ENCODE data around the gene IL11. TPM values are rescaled to one million over a fixed set of nuclear protein-coding genes. Genes with fewer than 3 reads are reported as not detected.

IL11 gene
- total and polyA plus RNA-seq, 2 donors (not counting 3 experiments of a cell fraction or from before 2014, with no cell fraction given), result not detected

- Histone ChIP-seq H3K4me3 (replicated peaks in 1 of 3; ENCODE audit: insufficient read depth in 1 of 3, low read depth in 1 of 3, low read length in 3 of 3) (no peak overlapping the region), H3K4me1 (ENCODE audit: control insufficient read depth, extremely low read depth, insufficient read depth, low read length) (peaks cover 17% of the 10 kb centered on the region), H3K36me3 (ENCODE audit: control insufficient read depth in 2 of 2, extremely low read depth in 1 of 2, insufficient read depth in 2 of 2, low read length in 2 of 2) (peaks cover 12 to 30% of the 10 kb centered on the region in 2 experiments), H3K9ac (replicated peaks; ENCODE audit: extremely low read depth, insufficient read depth, low read length) (no peak overlapping the region), H3K27me3 (ENCODE audit: control insufficient read depth in 2 of 2, insufficient read depth in 2 of 2, low read length in 2 of 2) (no peaks in the 10 kb centered on the region), H3K9me3 (replicated peaks; ENCODE audit: control insufficient read depth, insufficient read depth, low read length) (no peaks in the 10 kb centered on the region), H3K79me2 (ENCODE audit: control insufficient read depth, insufficient read depth, low read length) (peaks cover 29% of the 10 kb centered on the region), H3K4me2 (ENCODE audit: insufficient read depth, low read length) (no peak overlapping the region), H4K20me1 (replicated peaks; ENCODE audit: control insufficient read depth, extremely low read depth, insufficient read depth, low read length) (peaks cover 1% of the 10 kb centered on the region), H3K9me1 (replicated peaks; ENCODE audit: control insufficient read depth, extremely low read depth, insufficient read depth, low read length) (no peaks in the 10 kb centered on the region), H3K27ac (ENCODE audit: insufficient read depth, low read depth, low read length) (no peak overlapping the region), H2AFZ (ENCODE audit: low read depth, low read length) (no peak overlapping the region)
- DNase-seq (ENCODE audit: low read depth, low spot score), result no peak
- CTCF ChIA-PET, result interaction anchor here (0.5 kb wide), 1 partner anchor 54 kb away, joined by 3 read pairs; no protein-coding TSS in a partner anchor
- FAIRE-seq, result no peak
- TF ChIP-seq MYC (IDR thresholded peaks at IDR 0.05; ENCODE audit: low read depth, low read length) (no peak), EZH2 (IDR thresholded peaks at IDR 0.05; ENCODE audit: borderline replicate concordance, low read depth, low read length, severe bottlenecking) (no peak), POLR2A (IDR thresholded peaks at IDR 0.05; ENCODE audit: low read depth, low read length) (no peak), FOS (IDR thresholded peaks at IDR 0.05; ENCODE audit: borderline replicate concordance, insufficient read depth, low read length) (no peak), JUN (IDR thresholded peaks at IDR 0.05; ENCODE audit: borderline replicate concordance, insufficient read depth, insufficient read length, low read depth) (no peak), POLR2AphosphoS5 (IDR thresholded peaks at IDR 0.05; ENCODE audit: insufficient read depth, low read depth, low read length) (no peak), GATA2 (IDR thresholded peaks at IDR 0.05; ENCODE audit: insufficient read depth, insufficient read length, low read depth, low read length) (no peak)
- TF ChIP-seq, protein P1, sequence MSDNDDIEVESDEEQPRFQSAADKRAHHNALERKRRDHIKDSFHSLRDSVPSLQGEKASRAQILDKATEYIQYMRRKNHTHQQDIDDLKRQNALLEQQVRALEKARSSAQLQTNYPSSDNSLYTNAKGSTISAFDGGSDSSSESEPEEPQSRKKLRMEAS (IDR thresholded peaks at IDR 0.05; ENCODE audit: insufficient read depth, insufficient read length), result no peak
- intact Hi-C loops (cut with micrococcal nuclease), result no loop called here
- no TSS peak for BruUV-seq (replicated peaks)
- dilution Hi-C loops (cut with MboI; ENCODE audit: extremely low pct_ligation_motif_present, low sequenced_read_pairs), result no loop called here
- POLR2A ChIA-PET, result interaction anchor here (1.0 kb wide), 1 partner anchor 16 kb away, joined by 4 read pairs; the partner anchor contains the start of gene UBE2S
Measured at GRCh38 chr19:55391702-55392615, 21.7 kb upstream of the IL11 start.
